GM18520 (cell line): ENCODE measurements around the gene CCDC9B.

Source experiments
- ATAC-seq: cut with Tn5 transposase; IDR thresholded peaks from one replicate; pipeline ENCODE4 v1.9.1; 2021; ENCODE audit not compliant: unreplicated experiment

The CCDC9B gene

DNA sequence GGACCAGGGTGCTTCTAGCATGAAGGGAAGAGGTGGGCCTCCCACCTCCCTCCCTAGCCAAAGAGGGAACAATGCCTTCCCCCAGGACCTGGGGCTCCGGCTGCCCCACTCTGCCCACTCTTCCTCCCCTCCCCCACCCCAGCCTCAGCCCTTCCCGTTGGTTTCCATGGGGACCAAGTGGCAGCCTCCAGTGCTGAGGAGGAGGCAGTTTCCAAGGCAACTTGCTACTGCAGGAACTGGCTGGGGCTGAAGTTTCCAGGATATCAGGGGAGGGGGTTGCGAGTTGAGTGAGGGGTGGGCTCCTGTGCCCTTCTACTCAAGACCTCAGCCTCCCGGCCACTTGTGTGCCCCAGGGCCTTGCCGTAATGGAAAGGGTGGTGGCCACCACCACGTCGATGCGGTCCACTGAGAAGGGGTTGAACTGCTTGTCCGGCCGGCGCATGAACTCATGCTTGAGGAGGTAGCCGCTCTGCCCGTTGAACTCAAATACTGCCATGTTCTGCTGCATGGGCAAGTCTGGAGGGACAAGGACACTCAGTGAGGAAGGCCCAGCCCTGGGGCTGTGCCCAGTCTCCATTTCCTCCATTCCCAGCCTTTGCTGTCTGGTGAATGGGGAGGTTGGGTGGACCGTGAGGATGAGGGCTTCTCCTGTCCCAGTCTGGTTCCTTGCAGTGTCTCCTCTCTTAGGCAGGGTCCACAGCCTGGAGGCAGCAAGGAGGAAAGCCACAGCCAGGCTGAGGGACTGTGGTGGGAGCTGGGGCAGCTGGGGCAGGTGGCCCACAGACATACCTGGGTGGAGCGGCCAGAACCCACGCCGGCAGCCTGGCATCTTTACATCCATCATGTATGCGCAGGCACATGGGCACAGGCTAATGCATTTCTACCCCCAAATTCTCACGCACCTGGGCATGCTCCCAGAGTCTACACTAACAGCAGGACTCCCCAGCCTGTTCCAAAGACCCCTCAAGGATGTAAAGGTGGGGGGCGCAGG, 46.5 kb downstream of the CCDC9B start:
- ATAC-seq: no peak

DNA sequence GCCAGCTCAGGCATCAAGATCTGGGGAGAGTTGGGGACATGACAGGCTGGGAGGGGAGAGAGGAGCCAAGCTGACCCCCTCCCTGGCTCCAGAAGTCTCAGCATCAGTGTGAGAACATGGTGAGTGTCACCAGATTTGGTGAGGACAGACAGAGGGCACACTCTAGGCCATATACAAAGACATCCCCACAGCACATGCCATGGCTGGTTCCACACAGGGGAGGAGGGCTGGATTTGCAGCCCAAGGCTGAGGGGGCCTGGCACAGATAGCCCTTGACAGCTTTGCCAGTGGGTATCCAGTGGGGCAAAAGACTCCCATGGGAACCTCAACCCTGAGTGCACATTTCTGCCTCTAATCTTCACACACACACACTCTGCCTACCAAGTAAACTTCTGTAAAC, 47.7 kb downstream of the CCDC9B start:
- no peak for ATAC-seq

DNA sequence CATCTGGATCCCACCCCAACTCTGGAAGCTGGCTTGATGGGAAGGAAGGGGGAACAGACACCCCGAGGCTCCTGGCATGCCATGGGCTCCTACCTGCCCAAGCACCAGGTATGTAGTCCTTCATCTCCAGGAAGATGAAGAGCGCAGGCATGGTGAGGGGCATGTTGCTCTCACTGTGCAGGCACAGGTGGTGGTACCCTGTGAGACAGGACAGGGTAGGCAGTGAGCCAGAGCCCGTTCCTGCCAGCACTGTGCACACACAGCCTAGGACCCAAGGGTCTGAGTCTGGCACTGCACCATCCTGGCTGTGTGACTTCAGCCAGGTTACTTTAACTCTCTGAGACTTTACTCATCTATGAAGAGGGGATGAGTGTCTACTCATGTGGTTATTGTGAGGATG, 48.5 kb downstream of the CCDC9B start:
- no peak for ATAC-seq

DNA sequence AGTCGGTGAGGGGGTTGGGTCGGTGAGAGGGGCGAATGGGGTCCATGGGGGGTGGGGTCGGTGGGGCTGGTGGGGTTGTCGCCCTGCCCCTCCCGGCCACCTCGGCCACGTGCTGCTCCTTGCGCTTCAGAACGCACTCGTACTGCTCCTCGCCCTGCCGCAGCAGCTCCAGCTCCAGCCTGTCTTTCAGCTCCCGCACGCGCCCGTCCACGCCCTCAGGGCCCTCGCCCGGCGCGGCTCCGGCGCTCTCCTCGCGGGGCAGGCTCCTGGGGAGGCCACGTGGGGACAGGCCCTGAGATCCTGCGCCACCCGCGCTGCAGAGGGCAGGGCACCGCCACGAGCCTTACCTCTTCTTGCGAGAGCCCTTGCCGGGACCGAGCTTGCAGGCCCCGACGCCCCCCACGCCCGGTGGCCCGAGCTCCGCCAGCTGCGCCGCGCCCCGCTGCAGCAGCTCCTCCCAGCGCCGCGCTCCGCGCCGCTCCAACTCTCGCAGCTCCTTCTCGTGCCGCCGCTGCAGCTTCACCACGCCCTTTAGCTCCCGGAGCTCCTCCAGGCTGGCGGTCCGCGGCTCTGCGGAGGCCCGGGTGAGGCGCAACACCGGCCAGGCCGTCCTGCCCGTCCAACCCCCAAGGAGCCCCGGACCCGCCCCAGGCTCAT, 49.7 kb downstream of the CCDC9B start:
- no peak for ATAC-seq

DNA sequence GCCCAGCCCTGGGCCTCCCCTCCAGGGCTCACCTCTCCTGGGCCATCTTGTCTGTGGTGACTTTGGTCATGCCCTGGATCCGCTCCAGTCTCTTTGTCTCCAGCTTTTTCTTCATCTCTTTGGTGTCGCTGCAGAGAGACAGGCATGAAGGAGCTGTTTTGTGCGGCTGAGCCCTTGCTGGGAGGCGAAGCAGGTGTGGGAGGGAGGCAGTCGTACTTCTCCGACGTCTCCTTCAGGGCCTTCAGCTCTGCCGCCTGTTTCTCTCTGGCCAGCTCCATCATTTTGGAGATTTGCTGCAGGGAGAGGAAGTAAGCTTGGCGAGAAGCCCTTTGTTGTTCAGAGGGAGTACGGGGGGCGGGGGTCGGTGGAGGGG, 50.2 kb downstream of the CCDC9B start:
- no peak for ATAC-seq

DNA sequence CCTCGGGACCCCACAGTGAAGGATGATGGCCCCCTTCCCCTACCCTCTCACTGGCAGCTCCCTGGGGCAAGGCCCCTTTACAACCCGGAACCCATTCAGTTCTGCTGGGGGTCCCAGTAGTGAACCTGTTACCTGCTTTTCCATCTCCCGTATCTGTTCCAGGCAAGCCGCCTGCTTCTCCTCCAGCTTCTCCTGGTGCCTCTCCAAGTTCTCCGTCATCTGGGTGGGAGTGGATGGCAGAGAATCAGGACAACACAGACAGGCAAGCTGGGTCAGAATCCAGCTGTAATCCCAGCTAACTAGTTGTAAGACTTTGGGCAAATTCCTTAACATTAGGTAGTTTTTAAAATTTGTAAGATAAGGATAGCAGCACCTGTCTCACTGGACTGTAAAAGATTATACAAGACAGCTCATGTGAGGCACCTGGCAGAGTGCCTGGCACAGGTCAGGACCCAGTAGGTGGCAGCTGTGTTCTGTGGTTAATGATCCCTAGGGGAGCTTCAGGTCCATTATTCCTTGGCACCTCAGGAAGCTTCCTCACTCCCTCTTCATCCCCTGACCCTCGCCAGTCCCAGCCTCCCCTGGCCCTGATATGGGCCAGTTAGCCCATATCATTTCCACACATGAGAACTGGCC, 51.5 kb downstream of the CCDC9B start:
- no peak for ATAC-seq

DNA sequence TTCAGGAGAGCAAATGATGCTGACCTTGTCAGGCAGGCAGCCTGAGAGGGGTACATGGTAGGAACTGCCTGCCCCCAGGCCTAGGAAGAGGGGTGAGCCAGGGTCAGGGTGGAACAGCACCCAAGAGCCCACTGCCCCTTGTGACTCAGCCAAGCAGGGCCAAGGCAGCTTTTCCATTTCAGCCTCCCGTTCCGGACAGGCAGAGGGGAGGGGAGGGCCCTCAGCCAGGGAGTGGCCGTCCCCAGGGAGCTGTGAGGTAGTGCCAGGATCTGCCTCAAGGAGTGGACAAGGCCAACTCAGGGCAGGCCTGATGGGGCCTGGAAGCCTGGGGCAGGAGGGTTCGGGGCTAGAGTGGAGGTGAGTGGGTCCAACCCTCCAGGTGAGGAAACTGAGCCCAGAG, 52.8 kb downstream of the CCDC9B start:
- no peak for ATAC-seq

DNA sequence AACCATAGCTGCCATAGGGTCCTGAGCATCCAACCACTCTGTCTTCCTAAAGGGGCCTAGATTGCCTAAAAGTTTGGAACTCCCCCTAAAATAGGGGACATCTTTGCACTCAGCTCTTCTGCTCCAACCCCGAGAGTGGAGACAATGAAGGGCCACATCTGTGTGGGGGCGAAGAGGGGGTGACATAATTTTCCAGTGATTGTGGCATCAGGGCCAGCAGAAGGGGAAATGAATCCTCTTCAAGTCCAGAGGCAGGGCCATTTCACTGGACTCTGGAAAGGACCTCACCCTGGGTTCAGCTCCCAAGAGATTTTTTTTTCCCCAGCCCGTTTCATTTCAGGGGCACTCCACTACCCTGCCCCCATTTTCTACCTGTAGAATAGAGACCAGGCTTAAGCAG, 53.2 kb downstream of the CCDC9B start:
- no peak for ATAC-seq

DNA sequence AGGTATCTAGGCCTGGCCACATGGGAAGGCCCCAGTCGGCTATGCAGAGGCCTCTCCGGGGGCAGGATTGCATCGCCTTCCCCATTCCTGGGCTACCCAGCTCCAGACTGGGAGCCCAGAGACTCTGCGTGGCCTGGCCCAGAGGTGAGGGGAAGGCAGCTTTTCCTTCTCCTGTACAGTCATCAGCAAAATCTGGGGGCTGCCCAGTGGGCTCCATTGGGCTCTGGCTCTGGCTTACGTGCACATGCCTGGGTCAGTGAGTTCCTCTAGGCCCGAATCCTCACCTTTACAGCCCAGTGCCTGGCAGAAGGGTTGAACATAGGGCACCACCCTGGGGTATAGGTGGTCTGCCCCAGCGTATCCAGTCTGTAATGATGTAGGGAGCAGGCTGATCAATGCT, 53.9 kb downstream of the CCDC9B start:
- ATAC-seq: no peak

DNA sequence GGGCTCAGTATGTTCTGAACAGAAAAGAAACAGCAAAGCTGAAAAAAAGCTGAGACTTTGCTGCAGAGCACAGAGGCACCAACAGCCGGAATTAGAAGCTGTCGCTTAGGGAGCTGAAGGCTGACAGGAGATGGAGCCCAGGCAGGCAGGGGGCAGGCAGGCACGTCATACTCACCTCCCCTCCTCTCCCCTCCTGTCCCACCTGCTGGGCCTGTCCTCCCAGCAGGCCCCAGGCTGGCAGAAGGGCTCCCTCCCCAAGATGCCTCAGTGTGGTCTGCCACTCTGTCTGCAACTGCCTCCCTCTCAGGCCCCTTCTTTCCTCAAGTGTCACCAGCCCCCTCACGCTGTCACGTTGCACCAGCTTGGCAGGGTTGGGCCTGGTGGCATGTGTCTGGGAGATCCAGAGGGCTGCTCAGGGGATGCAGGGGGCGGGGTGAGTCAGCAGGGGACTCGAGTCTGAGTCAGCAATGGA, 54.6 kb downstream of the CCDC9B start:
- no peak for ATAC-seq

DNA sequence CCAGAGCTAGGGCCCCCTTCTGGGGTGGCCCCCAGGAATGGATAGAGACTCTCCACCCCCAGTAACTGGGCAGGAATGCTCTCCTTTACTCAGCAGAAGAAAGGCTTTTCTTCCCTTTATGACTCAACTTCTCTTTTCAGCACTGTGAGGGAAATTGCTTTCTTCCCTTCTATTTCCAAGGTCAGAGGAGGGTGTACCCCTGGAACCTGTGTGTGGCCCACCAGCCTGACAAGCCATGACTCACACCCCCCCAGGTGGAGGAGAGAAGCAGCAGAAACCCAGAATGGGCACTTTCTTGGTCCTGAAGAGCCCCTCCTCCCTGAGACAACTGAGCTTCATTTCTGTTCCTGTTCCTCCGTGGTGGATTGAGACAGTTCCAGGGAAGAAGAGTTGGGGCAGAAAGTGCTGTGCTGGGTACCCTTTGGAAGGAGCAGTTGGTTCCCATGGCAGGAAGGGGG, 55.2 kb downstream of the CCDC9B start:
- no peak for ATAC-seq

DNA sequence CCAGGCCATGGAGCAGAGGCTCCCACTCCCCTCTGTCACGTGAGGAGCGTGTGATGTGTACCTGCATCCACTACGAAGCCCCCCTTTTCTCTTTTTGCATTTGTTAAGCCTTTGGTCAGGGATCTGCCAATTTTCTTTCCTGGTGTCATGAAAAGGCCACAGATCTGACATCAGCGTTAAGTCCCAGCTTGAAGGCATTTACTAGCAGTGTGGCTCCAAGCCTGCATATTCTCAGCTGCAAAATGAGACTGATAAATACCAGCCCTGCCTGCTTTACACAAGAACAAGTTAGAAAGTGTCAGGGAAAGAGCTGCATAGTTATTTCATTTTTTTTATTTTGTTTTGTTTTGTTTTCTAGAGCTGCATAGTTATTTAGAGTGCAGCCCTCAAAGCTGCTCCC, 55.6 kb downstream of the CCDC9B start:
- no peak for ATAC-seq

DNA sequence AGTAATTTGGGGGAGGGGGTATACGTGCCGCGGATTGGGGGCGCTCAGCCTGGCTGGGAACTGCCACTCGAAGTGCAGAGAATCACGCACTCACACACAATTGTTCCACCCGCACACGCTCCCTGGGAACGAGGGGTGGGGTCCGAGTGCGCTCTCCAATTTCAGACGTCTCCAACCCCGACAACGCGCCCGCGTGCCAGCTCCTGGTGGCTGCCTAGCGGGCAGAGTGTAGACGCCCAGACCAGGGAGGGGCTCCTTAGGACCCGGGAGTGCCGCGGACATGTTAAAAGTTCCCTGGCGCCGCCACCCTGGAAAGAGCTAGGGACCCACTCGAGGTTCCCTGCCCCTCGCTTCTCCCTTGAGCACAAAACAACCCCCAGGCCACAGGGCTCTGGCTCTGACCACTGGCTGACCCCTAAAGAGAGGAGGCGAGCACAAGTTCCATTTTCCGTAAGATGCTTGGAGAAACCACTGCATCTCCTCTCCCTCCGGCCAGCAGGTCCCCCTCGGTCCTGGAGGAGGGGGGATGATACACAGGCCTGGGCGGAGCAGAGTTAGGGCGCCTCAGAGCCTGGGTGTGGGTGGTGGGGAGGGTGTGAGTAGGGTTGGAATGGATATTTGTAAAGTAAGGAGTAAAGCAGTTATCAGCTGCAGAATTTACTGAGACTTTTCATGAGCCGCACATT, 57.0 kb downstream of the CCDC9B start:
- no peak for ATAC-seq

DNA sequence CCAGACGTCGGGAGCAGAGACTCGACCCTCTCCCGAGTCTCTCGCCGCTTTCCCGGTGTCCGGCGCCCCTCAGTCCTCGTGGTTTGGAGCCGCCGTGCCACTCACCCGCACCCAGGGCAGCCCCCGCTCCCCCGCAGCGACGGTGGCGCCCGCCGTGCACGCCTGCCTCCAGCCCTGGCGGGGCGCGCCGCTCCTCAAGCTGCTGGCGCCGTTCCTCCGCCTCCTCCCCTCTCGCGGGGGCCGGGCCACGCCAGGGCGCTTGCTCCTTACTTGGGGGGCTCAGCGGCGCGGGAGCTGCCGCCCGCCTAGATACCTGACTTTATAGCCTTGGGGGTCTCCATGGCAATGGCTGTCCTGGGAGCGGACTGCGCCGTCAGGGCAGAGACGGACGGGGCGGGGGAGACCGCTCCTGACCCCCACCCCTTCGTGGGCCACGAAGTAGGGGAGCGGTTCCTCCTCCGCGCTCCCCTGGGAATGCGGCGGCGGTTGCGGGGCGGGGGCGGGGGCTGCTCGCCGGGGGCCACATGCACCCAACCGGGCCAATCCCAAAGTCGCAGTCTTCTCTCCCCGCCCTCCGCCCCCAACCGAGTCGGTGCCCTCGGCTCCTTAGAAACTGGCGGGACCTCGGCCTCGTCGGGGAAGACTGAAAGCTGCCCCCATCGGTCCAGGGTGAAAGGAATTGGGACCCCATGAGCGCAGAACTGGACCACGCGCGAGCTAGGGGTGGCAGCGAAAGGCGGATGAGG, 57.7 kb downstream of the CCDC9B start, which contains the start of gene ANKRD63:
TSS of gene ANKRD63 (minus strand) at position 196 of the 746 bp plus-strand sequence. CDS start 478 bp downstream, outside the sequence.
- ATAC-seq: no peak

DNA sequence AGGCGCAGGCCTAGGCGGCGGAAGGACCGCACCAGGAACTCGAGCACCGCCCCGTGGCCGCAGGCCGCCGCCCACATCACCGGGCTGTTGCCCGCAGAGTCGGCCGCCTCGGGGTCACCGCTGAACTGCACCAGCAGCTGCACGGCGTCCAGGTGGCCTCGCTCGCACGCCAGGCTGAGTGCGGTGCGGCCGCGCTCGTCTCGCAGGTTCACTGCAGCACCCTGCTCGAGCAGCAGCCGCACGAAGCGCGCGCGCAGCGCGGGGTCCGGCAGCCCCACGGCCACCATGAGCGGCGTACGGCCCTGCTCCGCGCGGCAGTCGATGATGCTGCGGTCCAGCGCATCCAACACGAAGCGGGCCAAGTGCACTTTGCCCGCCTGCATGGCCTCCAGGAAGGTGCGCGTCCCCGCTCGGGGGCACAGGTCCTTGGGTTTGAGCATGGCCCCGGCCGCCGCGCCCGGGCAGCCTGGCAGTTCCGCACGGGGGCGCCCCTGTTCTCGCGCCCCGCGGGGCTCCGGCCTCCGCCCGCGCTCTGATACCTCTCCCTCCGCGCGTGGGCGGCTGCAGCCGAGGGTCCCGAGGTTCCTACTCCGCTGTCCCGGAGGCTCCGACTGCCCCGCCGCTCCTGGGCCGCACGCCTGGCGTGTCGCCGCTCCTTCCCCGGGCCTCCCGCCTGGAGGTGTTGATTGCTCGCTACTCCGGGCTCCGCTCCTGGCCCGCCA, 58.4 kb downstream of the CCDC9B start:
- ATAC-seq: no peak

DNA sequence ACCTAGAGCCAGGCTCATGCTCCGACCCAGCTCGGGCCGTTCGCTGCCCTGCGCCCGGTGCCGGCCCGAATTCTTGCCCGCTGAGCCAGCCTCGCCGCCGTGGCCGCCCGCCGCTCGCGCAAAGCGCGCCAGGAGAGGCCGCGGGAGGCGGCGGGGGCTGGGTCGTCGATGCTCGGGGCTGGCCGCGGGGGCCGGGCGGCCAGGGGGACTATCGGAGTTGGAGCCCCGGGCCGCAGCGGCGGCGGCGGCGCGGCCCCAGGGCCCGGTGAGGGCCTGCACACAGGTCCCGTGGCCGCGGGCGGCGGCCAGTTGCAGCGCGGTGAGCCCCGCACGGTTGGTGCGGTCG, 59.0 kb downstream of the CCDC9B start:
- no peak for ATAC-seq
